ENCODE results near the gene CES1. TPM values are rescaled to one million over a fixed set of nuclear protein-coding genes. Genes with fewer than 3 reads are reported as not detected.
"Not testable (repeated sequence)": the region's sequence is repeated elsewhere in the genome, so short reads cannot be mapped to it uniquely, and the experiment has no call there.

Gene CES1
- total RNA-seq, 3 donors from 2014 or later, result 13.9 to 128 (median 22.0) TPM

DNA sequence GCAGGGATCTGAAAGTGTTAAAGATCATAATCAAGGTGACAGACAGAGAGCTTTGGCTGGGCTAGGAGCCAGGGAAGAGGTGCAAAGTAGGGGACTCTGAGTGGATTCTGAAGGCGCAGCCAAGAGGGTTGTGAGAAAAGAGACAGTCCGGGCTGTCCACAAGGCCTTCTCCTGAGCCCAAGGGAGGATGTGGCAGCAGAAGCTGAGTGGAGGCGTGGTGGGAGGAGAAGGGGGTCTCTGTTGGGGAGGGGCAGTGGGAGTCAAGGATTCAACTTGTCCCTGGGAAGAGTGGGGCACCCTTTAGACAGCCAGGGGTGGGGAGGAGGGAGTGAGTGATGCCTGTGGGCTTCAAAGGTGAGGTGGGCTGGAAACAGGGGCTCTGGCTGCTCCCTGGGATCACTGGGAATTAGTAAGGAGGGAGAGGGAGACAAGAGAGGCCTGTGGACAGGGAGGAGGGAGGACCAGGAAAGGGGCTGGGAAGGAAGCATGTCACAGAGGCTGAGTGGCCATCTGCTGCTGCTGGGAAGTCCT, 10.6 kb downstream of the CES1 start:
- DNase-seq (ENCODE audit: low spot score in 2 of 2), result no peak
- peaks cover 0 to 14% of the 10 kb centered on the region in 2 donors for H3K27me3 ChIP-seq
- no peaks in the 10 kb centered on the region for H3K9me3 ChIP-seq
- H3K4me1 ChIP-seq, result no peaks in the 10 kb centered on the region
- intact Hi-C loops (cut with DNase I; ENCODE audit: low total_unique reads), result no loop called here
- no peaks in the 10 kb centered on the region for H3K36me3 ChIP-seq
- H3K27ac ChIP-seq, result no peak overlapping the region
- TF ChIP-seq POLR2AphosphoS5 (IDR thresholded peaks at IDR 0.05) (no peak), POLR2A (IDR thresholded peaks at IDR 0.05) (no peak)
- TF ChIP-seq, protein P1, sequence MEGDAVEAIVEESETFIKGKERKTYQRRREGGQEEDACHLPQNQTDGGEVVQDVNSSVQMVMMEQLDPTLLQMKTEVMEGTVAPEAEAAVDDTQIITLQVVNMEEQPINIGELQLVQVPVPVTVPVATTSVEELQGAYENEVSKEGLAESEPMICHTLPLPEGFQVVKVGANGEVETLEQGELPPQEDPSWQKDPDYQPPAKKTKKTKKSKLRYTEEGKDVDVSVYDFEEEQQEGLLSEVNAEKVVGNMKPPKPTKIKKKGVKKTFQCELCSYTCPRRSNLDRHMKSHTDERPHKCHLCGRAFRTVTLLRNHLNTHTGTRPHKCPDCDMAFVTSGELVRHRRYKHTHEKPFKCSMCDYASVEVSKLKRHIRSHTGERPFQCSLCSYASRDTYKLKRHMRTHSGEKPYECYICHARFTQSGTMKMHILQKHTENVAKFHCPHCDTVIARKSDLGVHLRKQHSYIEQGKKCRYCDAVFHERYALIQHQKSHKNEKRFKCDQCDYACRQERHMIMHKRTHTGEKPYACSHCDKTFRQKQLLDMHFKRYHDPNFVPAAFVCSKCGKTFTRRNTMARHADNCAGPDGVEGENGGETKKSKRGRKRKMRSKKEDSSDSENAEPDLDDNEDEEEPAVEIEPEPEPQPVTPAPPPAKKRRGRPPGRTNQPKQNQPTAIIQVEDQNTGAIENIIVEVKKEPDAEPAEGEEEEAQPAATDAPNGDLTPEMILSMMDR (IDR thresholded peaks at IDR 0.05), result no peak
- H3K4me3 ChIP-seq, result no peak overlapping the region

DNA sequence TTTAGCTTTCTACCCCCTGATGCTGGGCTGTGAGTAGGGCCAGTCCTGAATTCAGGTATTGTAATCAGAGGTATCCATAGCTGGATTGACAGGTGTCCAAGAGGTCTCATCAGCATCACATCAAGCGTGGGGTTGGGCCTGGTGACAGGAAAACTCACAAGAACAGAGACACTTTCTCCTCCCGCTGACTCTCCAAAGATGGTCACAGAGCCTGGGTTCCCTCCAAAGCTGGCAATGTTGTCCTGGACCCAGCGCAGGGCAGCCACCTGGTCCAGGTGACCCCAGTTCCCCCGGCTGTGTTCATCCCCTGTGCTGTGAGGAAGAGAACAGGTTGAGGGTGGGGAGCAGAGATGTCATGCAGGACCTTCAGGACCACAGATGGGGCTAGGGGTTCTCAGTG, 11.7 kb downstream of the CES1 start:
- Histone ChIP-seq H3K27me3 (peaks cover 0 to 19% of the 10 kb centered on the region in 2 donors), H3K4me1 (no peaks in the 10 kb centered on the region), H3K36me3 (no peaks in the 10 kb centered on the region), H3K27ac (no peak overlapping the region), H3K9me3 (no peaks in the 10 kb centered on the region), H3K4me3 (no peak overlapping the region)
- DNase-seq (ENCODE audit: low spot score in 2 of 2), result no peak
- intact Hi-C loops (cut with DNase I; ENCODE audit: low total_unique reads), result no loop called here
- TF ChIP-seq, protein P1 (IDR thresholded peaks at IDR 0.05), result no peak
- TF ChIP-seq POLR2A (IDR thresholded peaks at IDR 0.05), result no peak
- no peak for TF ChIP-seq POLR2AphosphoS5 (IDR thresholded peaks at IDR 0.05)

DNA sequence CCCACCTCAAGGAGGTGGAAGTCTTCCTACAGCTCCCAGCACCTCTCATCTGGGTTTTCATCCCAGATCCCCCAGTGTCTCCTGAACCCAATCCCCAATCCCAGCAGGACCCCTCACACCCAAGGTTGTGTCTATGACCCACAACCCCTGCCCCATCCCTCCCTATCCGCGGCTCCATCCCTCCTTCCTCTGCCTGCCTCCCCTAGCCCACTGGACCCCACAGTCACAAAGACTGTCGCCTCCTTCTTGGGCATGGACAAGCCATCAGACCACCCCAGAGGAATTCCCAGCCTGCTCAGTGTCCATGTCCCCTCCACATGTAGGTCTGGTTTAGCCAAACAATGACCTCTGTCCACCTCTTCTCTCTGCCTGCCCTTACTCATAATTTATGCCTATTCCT, 12.3 kb downstream of the CES1 start:
- no peak for DNase-seq (ENCODE audit: low spot score in 2 of 2)
- TF ChIP-seq, protein P1 (IDR thresholded peaks at IDR 0.05), result no peak
- no peak for TF ChIP-seq POLR2AphosphoS5 (IDR thresholded peaks at IDR 0.05)
- Histone ChIP-seq H3K36me3 (no peaks in the 10 kb centered on the region), H3K27ac (no peak overlapping the region), H3K4me1 (no peaks in the 10 kb centered on the region), H3K9me3 (no peaks in the 10 kb centered on the region), H3K27me3 (peaks cover 0 to 19% of the 10 kb centered on the region in 2 donors), H3K4me3 (no peak overlapping the region)
- intact Hi-C loops (cut with DNase I; ENCODE audit: low total_unique reads), result no loop called here

DNA sequence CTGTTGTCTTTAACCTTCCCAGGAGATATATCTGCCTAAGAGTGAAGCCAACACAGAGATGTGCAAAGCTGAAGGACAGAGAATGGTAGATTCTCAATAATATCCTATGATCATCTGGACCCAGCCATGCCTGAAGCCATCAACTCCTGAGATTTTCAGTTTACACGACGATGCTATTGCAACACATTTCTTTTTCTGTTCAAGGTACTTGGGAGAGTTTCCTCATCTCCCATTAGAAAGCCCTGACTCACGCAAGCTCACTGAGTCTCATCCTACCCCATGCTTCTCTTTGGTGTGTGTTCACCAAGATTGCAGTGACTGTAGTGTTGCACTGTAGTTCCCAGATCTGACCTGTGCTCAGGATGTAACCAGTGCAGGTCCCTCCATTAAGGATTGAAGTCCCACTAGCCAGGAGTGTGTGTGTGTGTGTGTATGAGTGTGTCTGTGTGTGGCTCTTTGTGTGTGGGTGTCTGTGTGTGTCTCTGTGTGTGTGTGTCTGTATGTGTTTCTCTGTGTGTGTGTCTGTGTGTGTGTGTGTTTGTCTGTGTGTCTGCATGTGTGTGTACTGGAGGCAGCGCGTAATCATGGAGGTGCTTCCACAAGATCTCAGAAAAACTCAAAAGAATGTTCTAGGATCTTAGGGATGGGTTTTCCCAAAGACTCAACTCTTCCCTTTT, 15.5 kb downstream of the CES1 start:
- TF ChIP-seq POLR2AphosphoS5 (IDR thresholded peaks at IDR 0.05) (no peak), POLR2A (IDR thresholded peaks at IDR 0.05) (no peak)
- TF ChIP-seq, protein P1 (IDR thresholded peaks at IDR 0.05), result no peak
- DNase-seq (ENCODE audit: low spot score in 2 of 2), result no peak
- Histone ChIP-seq H3K27ac (no peak overlapping the region), H3K4me3 (no peak overlapping the region), H3K9me3 (no peaks in the 10 kb centered on the region), H3K4me1 (no peaks in the 10 kb centered on the region), H3K36me3 (no peaks in the 10 kb centered on the region), H3K27me3 (peaks cover 0 to 20% of the 10 kb centered on the region in 2 donors)
- intact Hi-C loops (cut with DNase I; ENCODE audit: low total_unique reads), result no loop called here

DNA sequence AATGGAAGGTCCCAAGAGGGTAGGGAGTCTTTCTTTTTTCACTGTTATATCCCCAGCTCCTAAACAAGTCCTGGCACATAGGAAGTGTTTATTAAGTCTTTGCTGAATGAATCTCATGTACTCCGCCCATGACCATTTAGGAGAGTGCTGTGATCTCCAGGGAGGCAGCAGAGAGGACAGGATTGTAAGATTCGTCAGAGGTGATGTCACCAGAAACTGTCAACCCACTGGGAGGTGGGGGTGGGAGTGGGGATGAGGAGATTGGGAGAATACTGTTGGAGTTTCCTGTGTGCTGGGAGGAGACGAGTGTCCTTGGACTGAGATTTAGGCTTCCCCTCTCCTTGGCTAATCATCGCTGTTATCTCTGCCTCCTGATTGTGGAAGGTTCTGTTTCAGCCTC, 16.7 kb downstream of the CES1 start:
- H3K9me3 ChIP-seq; intact Hi-C loops (cut with DNase I; ENCODE audit: low total_unique reads); DNase-seq (ENCODE audit: low spot score in 2 of 2): not testable (repeated sequence)

More for the DNA sequence above, 16.7 kb downstream of the CES1 start:
- not testable (repeated sequence) for H3K36me3 ChIP-seq, H3K4me3 ChIP-seq, H3K4me1 ChIP-seq, H3K27ac ChIP-seq
- H3K27me3 ChIP-seq, result peaks cover 0 to 16% of the 10 kb centered on the region in 2 donors
